Measurements from ENCODE around the gene ILF3. TPM values are rescaled to one million over a fixed set of nuclear protein-coding genes. Genes with fewer than 3 reads are reported as not detected.

Gene ILF3
- 194 and 256 TPM in 2 replicates for total RNA-seq

DNA sequence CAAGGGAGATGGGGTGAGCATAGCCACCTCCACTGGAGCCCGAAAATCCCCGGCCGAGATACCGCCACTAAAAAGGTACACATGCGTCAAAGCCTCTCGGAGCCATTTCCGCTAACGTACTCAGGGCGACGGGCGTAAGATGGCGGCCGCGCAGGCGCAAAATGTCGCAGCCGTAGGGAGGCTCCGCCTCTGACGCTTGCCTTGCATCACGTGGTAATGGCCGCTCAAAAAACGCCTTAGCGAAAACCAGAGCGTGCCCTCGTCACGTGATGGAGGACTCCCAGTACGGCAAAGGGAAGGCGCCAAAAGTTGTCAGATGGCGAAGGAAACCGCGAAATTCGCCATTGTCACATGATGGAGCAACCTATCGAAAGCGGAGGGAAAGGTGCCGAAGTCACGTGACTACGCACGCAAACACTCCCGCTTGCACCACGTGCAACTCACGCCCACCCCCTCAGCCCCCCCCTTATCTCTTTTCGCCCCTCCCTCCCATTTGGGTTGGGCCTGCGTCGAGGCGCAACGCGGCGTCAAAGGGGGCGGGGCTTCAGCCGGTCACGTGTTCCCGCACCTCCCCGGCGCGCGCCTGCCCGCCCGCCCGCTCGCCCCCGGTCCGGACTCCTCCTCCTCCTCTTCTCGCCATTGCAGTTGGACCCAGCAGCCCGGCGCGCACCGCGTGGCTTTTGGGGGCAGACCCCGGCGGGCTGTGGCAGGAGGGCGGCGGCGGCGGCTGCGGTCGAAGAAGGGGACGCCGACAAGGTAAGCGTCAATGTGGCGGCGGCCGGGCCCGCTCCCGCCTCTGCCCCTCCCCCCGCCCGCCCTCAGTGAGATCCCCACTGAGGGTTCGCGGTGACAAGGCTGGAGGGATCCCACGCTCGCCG is at the start of gene ILF3:
Gene ILF3 (plus strand): TSS at position 615 of the 878 bp plus-strand sequence. CDS start 16,260 bp downstream, outside the sequence.

GRCh38 chr19:10625003-10625761 is 29.0 kb upstream of the ILF3 start, which contains the start of gene SLC44A2:
Gene SLC44A2, plus strand, starts transcription at chr19:10625553. Its CDS starts 81 bp downstream, at chr19:10625634.

GRCh38 chr19:10717356-10718204 is 63.4 kb downstream of the ILF3 start, which contains the start of gene DNM2:
Gene DNM2, plus strand, starts transcription at chr19:10718079. Its CDS starts 164 bp downstream, at chr19:10718243.

Small RNA genes within 50 kb of the gene (small RNA-seq; reads per million reads assigned to genes)
- gene MIR638 = not detected

Other genes with a start within 250 kb of the ILF3 start
- 3.9 and 5.7 TPM in 2 replicates for gene PDE4A, start 233.8 kb upstream of the ILF3 start, total RNA-seq
- gene KEAP1, start 151.0 kb upstream of the ILF3 start, total RNA-seq = 59.3 and 65.0 TPM in 2 replicates
- not detected in 2 replicates for gene S1PR5, start 136.9 kb upstream of the ILF3 start, total RNA-seq
- gene ATG4D, start 110.4 kb upstream of the ILF3 start, total RNA-seq = 10.3 and 10.8 TPM in 2 replicates
- 9.2 and 9.3 TPM in 2 replicates for gene KRI1, start 88.3 kb upstream of the ILF3 start, total RNA-seq
- 1.6 and 2.4 TPM in 2 replicates for gene CDKN2D, start 85.4 kb upstream of the ILF3 start, total RNA-seq
- not detected in 2 replicates for gene AP1M2, start 67.0 kb upstream of the ILF3 start, total RNA-seq
- 44.8 and 78.0 TPM in 2 replicates for gene SLC44A2, start 28.8 kb upstream of the ILF3 start, total RNA-seq
- gene QTRT1, start 47.1 kb downstream of the ILF3 start, total RNA-seq = 23.7 and 27.9 TPM in 2 replicates
- 121 and 149 TPM in 2 replicates for gene DNM2, start 63.7 kb downstream of the ILF3 start, total RNA-seq
- 27.1 and 27.6 TPM in 2 replicates for gene TMED1, start 181.9 kb downstream of the ILF3 start, total RNA-seq
- gene C19orf38, start 194.1 kb downstream of the ILF3 start, total RNA-seq = not detected in 2 replicates
- 39.8 and 51.1 TPM in 2 replicates for gene CARM1, start 217.2 kb downstream of the ILF3 start, total RNA-seq